ENCODE results near the gene PPFIA3. TPM values are rescaled to one million over a fixed set of nuclear protein-coding genes. Genes with fewer than 3 reads are reported as not detected.

The PPFIA3 gene
- total RNA-seq, 1 experiment from 2014 or later, result 56.3 TPM

GRCh38 chr19:49091391-49092038, 27.8 kb upstream of the PPFIA3 start:
- Histone ChIP-seq H3K36me3 (ENCODE audit: low read depth, low read length) (peaks cover 33% of the 10 kb centered on the region), H3K4me3 (ENCODE audit: low read length) (no peak overlapping the region), H3K4me2 (ENCODE audit: low read length) (no peak overlapping the region), H3K79me2 (ENCODE audit: low read length) (peaks cover 73% of the 10 kb centered on the region), H3K9me3 (ENCODE audit: low read length) (no peaks in the 10 kb centered on the region), H3K27me3 (ENCODE audit: low read length) (no peaks in the 10 kb centered on the region), H4K20me1 (ENCODE audit: low read length) (peaks cover 44% of the 10 kb centered on the region), H3K27ac (ENCODE audit: low read length) (no peak overlapping the region), H3K9me2 (replicated peaks; ENCODE audit: low read length) (no peaks in the 10 kb centered on the region), H3K9ac (ENCODE audit: low read length) (no peak overlapping the region), H2AFZ (ENCODE audit: low read length) (no peak overlapping the region), H3K4me1 (ENCODE audit: insufficient read depth, low read length) (no peaks in the 10 kb centered on the region; the same call in 1 of the 2 replicates), H3F3A (ENCODE audit: low read length, unreplicated experiment) (no peaks in the 10 kb centered on the region)
- ChIA-PET POLR2A (ENCODE audit: unreplicated experiment) (no interaction called here), CTCF (no interaction called here)
- no peak for TF ChIP-seq EZH2 (IDR thresholded peaks at IDR 0.05; ENCODE audit: low read length, unreplicated experiment)
- no peak for TF ChIP-seq CTCF (conservative IDR thresholded peaks at IDR 0.05; ENCODE audit: low read depth, low read length)
- no peak for TF ChIP-seq EZH2phosphoT487 (IDR thresholded peaks at IDR 0.05; ENCODE audit: borderline replicate concordance, low read length)
- no peak for DNase-seq
- ATAC-seq, result no peak
- no TSS peak for BruUV-seq (replicated peaks)
- intact Hi-C loops (cut with micrococcal nuclease), result no loop called here

GRCh38 chr19:49092686-49093085, 26.7 kb upstream of the PPFIA3 start:
- no TSS peak for BruUV-seq (replicated peaks)
- Histone ChIP-seq H4K20me1 (ENCODE audit: low read length) (peaks cover 38% of the 10 kb centered on the region), H3K4me3 (ENCODE audit: low read length) (no peak overlapping the region), H3K9me3 (ENCODE audit: low read length) (no peaks in the 10 kb centered on the region), H3K79me2 (ENCODE audit: low read length) (peaks cover 62% of the 10 kb centered on the region), H3K9ac (ENCODE audit: low read length) (no peak overlapping the region), H3K9me2 (replicated peaks; ENCODE audit: low read length) (no peaks in the 10 kb centered on the region), H3K4me1 (ENCODE audit: insufficient read depth, low read length) (peaks cover 8% of the 10 kb centered on the region), H2AFZ (ENCODE audit: low read length) (no peak overlapping the region), H3K4me2 (ENCODE audit: low read length) (no peak overlapping the region), H3K27me3 (ENCODE audit: low read length) (no peaks in the 10 kb centered on the region), H3K27ac (ENCODE audit: low read length) (no peak overlapping the region), H3F3A (ENCODE audit: low read length, unreplicated experiment) (peaks cover 6% of the 10 kb centered on the region), H3K36me3 (ENCODE audit: low read depth, low read length) (peaks cover 28% of the 10 kb centered on the region)
- TF ChIP-seq EZH2 (IDR thresholded peaks at IDR 0.05; ENCODE audit: low read length, unreplicated experiment), result no peak
- no peak for TF ChIP-seq EZH2phosphoT487 (IDR thresholded peaks at IDR 0.05; ENCODE audit: borderline replicate concordance, low read length)
- TF ChIP-seq CTCF (conservative IDR thresholded peaks at IDR 0.05; ENCODE audit: low read depth, low read length), result no peak
- ChIA-PET CTCF (no interaction called here), POLR2A (ENCODE audit: unreplicated experiment) (no interaction called here)
- no peak for ATAC-seq
- no peak for DNase-seq
- intact Hi-C loops (cut with micrococcal nuclease), result no loop called here

All from PC-3 (cell line).